Ishikawa (cell line): Measurements from ENCODE around the gene LYRM4.

Experiments
- CEBPB ChIP-seq: IDR thresholded peaks from 2 replicates; pipeline ENCODE4 v1.6.1; 2012
- CREB1 ChIP-seq: IDR thresholded peaks from 2 replicates; pipeline ENCODE4 v1.6.1; 2012; ENCODE audit warnings: low read depth
- EGR1 ChIP-seq: IDR thresholded peaks from 2 replicates; pipeline ENCODE4 v1.6.1; 2012
- EP300 ChIP-seq: IDR thresholded peaks from 2 replicates; pipeline ENCODE4 v1.6.1; 2012; ENCODE audit warnings: borderline replicate concordance
- FOXM1 ChIP-seq: IDR thresholded peaks from 2 replicates; pipeline ENCODE4 v1.6.1; 2012; ENCODE audit warnings: low read depth, borderline replicate concordance
- MAX ChIP-seq: IDR thresholded peaks from 2 replicates; pipeline ENCODE4 v1.6.1; 2012
- NFIC ChIP-seq: IDR thresholded peaks from 2 replicates; pipeline ENCODE4 v1.6.1; 2012
- RAD21 ChIP-seq: IDR thresholded peaks from 2 replicates; pipeline ENCODE4 v1.6.1; 2012; ENCODE audit warnings: low read depth
- TAF1 ChIP-seq: IDR thresholded peaks from 2 replicates; pipeline ENCODE4 v1.6.1; 2012; ENCODE audit warnings: low read depth, mild to moderate bottlenecking
- TCF12 ChIP-seq: IDR thresholded peaks from 2 replicates; pipeline ENCODE4 v1.6.1; 2012; ENCODE audit warnings: low read depth
- USF1 ChIP-seq: IDR thresholded peaks from 2 replicates; pipeline ENCODE4 v1.6.1; 2012
- YY1 ChIP-seq: IDR thresholded peaks from 2 replicates; pipeline ENCODE4 v1.6.1; 2012; ENCODE audit warnings: low read depth
- ZBTB7A ChIP-seq: IDR thresholded peaks from 2 replicates; pipeline ENCODE4 v1.6.1; 2012; ENCODE audit warnings: low read depth
- TF ChIP-seq, protein P1 (sequence below): IDR thresholded peaks from 2 replicates; pipeline ENCODE4 v1.6.1; 2012; ENCODE audit warnings: low read depth, mild to moderate bottlenecking

Gene LYRM4

DNA sequence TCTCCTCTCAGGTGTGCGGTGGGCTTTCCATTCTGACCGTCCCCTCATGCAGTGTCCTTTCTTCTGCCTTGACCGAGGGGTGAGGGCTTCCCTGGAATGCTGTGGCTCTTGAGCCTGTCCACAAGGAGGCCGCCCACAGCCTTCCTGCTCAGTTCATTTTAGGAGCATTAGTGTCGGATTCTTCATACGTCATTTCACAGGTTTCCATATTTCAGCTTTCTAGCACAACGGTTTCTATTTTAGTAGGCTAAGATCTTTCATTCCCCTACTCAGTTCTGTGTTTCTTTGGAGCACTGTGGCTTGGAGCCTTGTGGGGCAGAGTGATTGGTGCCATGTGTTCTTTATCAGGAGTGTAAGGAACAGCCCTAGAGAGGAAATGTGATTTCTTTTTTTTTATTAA lies 170.1 kb downstream of the LYRM4 start:
- no peak for TF ChIP-seq TAF1
- TF ChIP-seq FOXM1 = no peak

DNA sequence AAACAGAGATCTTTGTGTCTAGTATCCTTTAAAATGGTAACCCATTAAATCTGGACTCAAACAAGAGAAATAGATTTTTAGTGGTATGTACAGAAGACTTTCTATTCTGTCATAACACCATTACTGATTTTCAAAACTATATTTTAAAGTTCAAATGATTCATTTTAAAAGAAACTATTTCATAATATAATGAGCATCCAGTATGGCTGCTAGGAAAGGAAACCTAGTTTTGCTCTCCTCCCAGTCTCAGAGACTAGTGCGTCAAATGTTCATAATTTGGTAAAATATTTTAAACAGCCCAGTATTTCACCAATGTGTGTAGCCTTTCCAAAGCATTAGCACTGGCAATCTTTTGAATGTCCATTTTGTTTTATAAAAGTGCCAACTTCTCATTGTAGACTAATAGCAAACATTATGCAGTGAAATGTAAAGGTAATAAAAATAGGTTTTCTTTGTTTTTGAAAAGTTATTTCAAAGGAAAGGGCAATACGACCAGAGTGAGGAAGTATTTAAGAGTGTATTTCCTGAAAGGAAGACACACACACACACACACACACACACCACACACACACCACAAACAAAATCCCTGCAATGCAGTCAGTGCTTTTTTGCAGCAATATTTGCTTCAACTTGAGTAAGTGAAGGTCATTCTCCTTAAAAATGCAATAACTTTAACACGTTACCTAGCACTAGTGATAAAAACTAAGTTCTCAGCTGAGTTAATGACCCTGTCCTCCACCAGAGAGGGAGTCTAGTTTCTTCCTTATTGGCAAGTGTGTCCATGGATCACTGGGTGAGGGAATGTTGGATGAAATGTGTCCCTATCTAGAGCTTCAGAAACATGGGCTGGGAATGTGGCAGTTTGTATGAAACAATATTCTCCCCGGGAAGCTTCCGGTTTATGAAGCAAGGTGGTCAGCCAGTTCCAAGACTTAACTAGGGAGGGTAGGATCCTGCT lies 171.0 kb downstream of the LYRM4 start:
- no peak for TF ChIP-seq CREB1
- TF ChIP-seq, protein P1, sequence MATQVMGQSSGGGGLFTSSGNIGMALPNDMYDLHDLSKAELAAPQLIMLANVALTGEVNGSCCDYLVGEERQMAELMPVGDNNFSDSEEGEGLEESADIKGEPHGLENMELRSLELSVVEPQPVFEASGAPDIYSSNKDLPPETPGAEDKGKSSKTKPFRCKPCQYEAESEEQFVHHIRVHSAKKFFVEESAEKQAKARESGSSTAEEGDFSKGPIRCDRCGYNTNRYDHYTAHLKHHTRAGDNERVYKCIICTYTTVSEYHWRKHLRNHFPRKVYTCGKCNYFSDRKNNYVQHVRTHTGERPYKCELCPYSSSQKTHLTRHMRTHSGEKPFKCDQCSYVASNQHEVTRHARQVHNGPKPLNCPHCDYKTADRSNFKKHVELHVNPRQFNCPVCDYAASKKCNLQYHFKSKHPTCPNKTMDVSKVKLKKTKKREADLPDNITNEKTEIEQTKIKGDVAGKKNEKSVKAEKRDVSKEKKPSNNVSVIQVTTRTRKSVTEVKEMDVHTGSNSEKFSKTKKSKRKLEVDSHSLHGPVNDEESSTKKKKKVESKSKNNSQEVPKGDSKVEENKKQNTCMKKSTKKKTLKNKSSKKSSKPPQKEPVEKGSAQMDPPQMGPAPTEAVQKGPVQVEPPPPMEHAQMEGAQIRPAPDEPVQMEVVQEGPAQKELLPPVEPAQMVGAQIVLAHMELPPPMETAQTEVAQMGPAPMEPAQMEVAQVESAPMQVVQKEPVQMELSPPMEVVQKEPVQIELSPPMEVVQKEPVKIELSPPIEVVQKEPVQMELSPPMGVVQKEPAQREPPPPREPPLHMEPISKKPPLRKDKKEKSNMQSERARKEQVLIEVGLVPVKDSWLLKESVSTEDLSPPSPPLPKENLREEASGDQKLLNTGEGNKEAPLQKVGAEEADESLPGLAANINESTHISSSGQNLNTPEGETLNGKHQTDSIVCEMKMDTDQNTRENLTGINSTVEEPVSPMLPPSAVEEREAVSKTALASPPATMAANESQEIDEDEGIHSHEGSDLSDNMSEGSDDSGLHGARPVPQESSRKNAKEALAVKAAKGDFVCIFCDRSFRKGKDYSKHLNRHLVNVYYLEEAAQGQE = no peak

DNA sequence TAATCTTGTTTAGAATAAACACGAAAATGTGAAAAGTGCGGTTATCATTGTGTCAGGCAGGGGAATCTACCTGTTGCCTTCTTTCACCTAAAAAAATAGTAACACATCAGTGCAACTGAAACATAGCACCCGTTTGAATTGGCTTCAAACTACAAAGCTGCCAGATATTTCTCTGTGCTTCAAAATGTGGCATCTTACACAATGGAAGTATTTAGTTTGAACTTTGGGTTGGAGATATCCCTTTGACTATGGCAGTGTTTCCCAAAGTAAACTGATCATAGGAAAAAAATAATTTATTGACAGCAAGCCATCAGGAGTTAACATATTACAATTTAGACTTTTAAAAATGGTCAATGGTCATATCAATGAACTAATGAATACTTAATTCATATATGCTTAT lies 172.0 kb downstream of the LYRM4 start:
- TF ChIP-seq MAX (no peak), TCF12 (no peak), EGR1 (no peak), CREB1 (no peak), TAF1 (no peak), YY1 (no peak), EP300 (no peak), USF1 (no peak), NFIC (no peak), RAD21 (no peak), ZBTB7A (no peak), FOXM1 (no peak)

GRCh38 chr6:5087389-5087788 lies 173.4 kb downstream of the LYRM4 start:
- TF ChIP-seq YY1 (no peak), USF1 (no peak), TCF12 (no peak), ZBTB7A (no peak), EGR1 (no peak), CEBPB (no peak), FOXM1 (no peak), MAX (no peak), CREB1 (no peak), TAF1 (no peak)

DNA sequence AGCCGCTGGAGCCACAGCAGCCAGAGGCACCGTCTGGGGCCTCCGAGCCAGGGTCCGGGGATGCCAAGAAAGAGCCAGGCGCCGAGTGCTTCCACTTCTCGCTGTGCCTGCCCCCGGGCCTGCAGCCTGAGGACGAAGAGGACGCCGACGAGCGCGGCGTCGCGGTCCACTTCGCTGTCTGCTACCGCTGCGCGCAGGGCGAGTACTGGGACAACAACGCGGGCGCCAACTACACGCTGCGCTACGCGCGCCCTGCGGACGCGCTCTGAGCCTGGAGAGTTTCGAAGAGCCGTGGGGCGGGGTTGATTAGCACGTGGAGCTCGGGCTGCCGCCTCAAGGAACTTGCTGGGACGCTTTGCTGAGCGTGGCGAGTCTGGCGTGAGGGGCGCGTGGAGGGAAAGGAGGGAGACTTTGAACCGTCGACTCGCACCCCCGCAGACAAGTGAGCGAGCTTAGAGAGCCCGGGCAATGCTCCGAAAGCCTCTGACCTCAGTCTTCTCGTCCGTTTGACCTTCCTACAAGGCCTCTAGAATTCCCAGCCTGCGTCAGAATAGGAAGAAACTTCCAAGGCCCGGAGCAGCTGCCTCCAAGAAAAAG lies 174.4 kb downstream of the LYRM4 start:
- TF ChIP-seq USF1 (no peak), RAD21 (no peak), TCF12 (no peak), EP300 (no peak), NFIC (no peak), YY1 (no peak), ZBTB7A (no peak), MAX (no peak), EGR1 (no peak), TAF1 (no peak), CREB1 (no peak), FOXM1 (no peak)
- TF ChIP-seq, protein P1 = no peak
